Amniotic stem cell (primary cell): ENCODE results near the gene CASQ1.

Experiments used
- DNase-seq: peaks from one replicate; lab custom pipeline; 2025; lab: John Stamatoyannopoulos, UW

The CASQ1 gene

DNA sequence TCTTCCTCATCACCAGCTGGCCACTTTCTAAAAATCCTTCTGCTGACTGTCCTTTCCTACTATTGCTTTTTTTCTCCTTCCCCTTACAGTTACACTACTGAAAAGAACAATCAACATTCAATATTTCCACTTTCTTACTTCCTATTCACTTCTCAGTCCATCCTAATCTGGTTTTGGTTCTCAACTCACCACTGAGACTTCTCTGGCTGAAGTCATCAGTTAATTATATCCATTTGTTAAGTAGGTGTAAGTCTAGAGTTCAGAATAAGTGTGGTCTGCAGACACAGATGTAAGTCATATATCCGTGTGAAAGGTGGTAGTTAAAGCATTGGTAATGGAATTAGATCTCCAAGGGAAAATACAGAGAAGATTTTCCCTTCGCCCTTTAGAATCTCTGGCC, 36.2 kb downstream of the CASQ1 start:
- no peak for DNase-seq

- DNase-seq: no peak
Observed at GRCh38 chr1:160227034-160227433, 36.7 kb downstream of the CASQ1 start.

DNA sequence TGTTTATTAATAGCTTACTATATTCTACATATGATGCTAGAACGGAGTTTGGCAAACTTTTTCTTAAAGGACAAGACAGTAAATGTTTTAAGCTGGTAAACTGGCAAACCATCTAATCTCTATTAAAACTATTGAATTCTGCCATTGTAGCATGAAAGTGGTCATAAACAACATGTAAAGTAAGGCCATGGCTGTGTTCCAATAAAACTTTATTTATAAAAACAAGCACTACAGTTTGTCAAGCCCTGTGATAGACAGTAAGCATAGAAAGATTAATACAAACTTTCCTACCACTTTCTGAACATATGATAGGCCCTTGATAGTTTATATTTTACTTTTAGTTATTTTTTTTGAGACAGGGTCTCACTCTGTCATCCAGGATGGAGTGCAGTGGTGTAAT, 37.2 kb downstream of the CASQ1 start:
- no peak for DNase-seq

- DNase-seq: no peak
Observed at GRCh38 chr1:160228431-160228830, 38.1 kb downstream of the CASQ1 start.

DNA sequence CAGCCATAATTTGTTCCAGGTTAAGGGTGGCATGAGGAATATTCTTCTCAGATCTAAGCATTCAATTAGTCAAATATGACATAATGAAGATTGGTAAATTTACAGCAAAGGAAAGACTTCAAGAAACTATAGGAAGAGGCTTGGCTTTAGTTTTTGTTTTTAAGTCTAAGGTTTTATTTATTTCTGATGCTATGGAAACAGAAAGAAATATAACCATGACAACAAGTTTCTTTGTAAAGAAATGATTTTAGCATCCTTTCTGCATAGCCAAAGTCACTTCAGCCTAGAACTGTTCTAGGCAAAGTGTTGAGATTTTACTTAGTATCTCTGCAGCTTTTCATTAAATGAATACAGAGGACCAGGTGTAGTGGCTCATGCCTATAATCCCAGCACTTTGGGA, 42.5 kb downstream of the CASQ1 start:
- no peak for DNase-seq

DNA sequence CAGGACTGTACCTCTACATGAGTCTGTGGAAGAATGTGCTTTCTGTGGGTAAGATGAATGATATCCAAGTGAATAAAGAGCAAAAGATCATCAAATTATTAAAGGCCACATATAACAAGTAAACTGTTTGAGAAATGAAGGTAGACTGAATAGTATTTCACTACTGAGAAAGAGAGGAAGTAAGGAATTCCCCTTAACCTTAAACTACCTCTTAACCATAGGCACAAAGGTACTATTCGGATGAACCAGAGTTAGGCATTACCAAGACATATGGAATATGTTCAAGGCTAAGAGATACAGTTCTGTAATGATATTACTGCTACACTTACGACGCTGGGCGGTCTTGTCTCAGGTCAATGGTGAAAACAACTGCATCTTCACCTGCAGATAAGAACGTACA, 46.4 kb downstream of the CASQ1 start:
- no peak for DNase-seq

DNA sequence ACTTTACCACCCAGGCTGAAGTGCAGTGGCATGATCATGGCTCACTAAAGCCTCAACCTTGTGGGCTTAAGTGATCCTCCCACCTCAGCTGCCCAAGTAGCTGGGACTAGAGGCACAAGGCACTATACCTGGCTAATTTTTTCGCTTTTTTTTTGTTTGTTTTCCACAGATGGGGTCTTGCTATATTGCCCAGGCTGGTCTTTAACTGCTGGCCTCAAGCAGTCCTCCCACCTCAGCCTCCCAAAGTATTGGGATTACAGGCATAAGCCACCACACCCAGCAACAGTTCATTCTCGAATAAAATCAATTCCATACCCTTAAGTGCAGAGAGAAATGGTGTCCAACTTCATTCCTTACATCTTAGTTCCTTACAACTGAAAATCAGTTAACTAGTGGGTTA, 47.2 kb downstream of the CASQ1 start:
- DNase-seq: no peak

- DNase-seq: no peak
Observed at GRCh38 chr1:160238408-160238807, 48.0 kb downstream of the CASQ1 start.

DNA sequence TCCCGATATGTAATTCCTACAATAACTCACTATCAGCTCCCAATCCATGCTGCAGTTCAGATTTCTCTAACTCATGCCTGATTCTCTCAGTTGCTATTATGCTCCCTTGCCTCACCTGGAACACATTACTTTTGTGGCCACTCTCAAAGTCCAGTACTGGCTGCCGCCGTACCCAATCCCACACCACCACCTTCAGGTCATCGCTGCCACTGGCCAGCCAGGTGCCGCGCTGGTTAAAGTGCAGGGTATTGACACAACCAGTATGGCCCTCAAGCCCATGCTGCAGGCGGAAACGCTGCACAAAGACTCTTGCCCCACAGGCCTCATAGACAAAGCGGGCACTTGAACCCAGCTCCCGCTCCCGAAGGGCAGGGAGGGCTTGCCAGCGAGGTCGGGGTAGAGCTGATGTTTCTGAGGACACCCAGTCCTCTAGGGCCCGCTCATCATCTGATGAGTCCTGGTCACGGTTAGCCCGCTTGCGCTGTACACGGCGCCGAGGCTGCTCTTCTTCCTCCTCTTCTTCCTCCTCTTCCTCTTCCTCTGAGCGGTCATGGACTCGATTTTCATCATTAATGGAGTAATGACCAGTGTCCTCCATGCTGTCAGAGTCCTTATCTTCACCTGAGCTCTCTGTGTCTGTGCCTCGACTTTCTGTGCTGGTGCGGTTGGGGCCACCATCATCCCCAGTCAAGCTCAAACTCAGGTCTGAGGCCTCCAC, 49.4 kb downstream of the CASQ1 start:
- no peak for DNase-seq

GRCh38 chr1:160243767-160244166, 53.4 kb downstream of the CASQ1 start:
- DNase-seq: no peak

DNA sequence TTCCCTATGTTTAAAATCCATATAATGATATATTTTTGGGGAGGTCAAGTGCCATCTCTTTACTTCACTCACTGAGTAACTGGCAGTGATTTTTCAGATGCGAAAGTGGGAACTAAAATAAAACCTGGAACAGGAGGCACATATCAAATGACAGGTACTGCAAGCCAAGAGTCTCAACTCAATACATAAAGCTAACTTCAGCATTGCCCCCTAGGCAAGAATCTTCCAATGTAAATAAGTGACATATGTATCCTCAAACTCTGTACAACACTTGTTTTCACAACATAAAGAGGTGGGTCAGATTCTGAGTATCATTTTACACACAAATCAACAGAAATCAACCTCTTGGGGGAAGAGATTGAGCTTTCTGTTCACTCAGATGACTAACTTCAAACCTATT, 53.8 kb downstream of the CASQ1 start:
- no peak for DNase-seq

GRCh38 chr1:160245434-160245833, 55.1 kb downstream of the CASQ1 start:
- no peak for DNase-seq

GRCh38 chr1:160247053-160247452, 56.7 kb downstream of the CASQ1 start:
- no peak for DNase-seq

DNA sequence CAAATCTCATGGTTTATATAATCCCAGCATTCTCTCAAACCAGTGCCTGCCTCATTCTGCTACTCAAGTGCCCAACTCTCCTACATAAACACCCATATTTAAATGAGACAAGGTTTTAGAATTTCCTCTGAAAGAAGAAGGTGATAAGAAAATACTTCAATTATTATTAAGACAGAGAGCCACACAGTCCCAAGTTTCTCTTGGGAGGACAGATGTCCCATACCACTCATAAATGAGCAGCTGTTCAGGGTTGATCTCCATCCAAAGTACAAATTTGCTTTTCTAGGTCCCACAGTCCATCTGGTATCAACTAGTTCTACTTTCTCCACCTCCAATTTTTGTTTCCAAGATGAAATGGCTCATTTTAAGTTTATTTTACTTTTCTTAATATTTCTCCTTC, 60.6 kb downstream of the CASQ1 start:
- DNase-seq: no peak
